Testis (tissue), 3 donors: ENCODE results near the gene DPYSL3. TPM values are rescaled to one million over a fixed set of nuclear protein-coding genes. Genes with fewer than 3 reads are reported as not detected.
"Not testable (repeated sequence)": the region's sequence is repeated elsewhere in the genome, so short reads cannot be mapped to it uniquely, and the experiment has no call there.

Experiments used
- DNase-seq: peaks from one replicate; pipeline ENCODE4 v3.0.0-alpha.2; 2019
- H3K27ac ChIP-seq, 2 donors: fragments of 200-600 bp; sonication (generic); one replicate each; pipeline ENCODE4 v1.5.1; 2019
- H3K27me3 ChIP-seq: fragments of 200-600 bp; sonication (generic); one replicate; pipeline ENCODE4 v1.5.1; 2019
- H3K36me3 ChIP-seq: fragments of 200-600 bp; sonication (generic); one replicate; pipeline ENCODE4 v1.5.1; 2017; ENCODE audit warnings: low read depth; ENCODE audit errors: missing control alignments
- H3K4me1 ChIP-seq: fragments of 200-600 bp; sonication (generic); one replicate; pipeline ENCODE4 v1.5.1; 2019
- H3K4me3 ChIP-seq, 2 donors: fragments of 200-600 bp; sonication (generic); one replicate each; pipeline ENCODE4 v1.5.1; 2017 to 2019
- H3K9me3 ChIP-seq: fragments of 200-600 bp; sonication (generic); one replicate; pipeline ENCODE4 v1.5.1; 2017
- POLR2A ChIP-seq: fragments of 450-650 bp; IDR thresholded peaks from one replicate; pipeline ENCODE4 v1.6.1; 2017; ENCODE audit warnings: antibody characterized with exemption, mild to moderate bottlenecking, moderate library complexity
- WGBS, 2 donors: methylation state at CpG; one replicate each; pipeline ENCODE4 v1.1.5; 2018; 5-methylcytosine and 5-hydroxymethylcytosine counted together
- intact Hi-C: fragments of 100-400 bp; cut with DNase I; formaldehyde crosslinking; loops from one replicate; pipeline ENCODE4 v1.15.1; 2023; ENCODE audit warnings: low total_unique reads
- polyA plus RNA-seq: library from polyadenylated mRNA; stranded (reverse); fragments of 350-450 nt; fragmentation: Illumina TruSeq; extraction: RNeasy Lipid Tissue Mini Kit (QIAGEN cat#74804); gene quantifications from one replicate; pipeline ENCODE4 v1.2.3, GENCODE V29; 2014; ENCODE audit warnings: low read depth, low replicate concordance; ENCODE audit not compliant: insufficient read depth
- total RNA-seq, 2 donors: library from RNA; depleted of rRNA; stranded (reverse); fragments of >200 nt; gene quantifications; one replicate each; pipeline ENCODE4 v1.2.3, GENCODE V29; 2016
- TF ChIP-seq, protein P1 (sequence below), 3 experiments: fragments of 450-650 bp in 2 of 3; fragments of 200-600 bp in 1 of 3; sonication (generic) in 1 of 3; IDR thresholded peaks; one replicate each; pipeline ENCODE4 v1.5.1; 2016 to 2019; ENCODE audit warnings: antibody characterized with exemption in 3 of 3, mild to moderate bottlenecking in 2 of 3, moderate library complexity in 1 of 3

DPYSL3 gene
- total and polyA plus RNA-seq, 3 donors from 2014 or later = 42.5 to 71.6 (median 68.9) TPM

DNA sequence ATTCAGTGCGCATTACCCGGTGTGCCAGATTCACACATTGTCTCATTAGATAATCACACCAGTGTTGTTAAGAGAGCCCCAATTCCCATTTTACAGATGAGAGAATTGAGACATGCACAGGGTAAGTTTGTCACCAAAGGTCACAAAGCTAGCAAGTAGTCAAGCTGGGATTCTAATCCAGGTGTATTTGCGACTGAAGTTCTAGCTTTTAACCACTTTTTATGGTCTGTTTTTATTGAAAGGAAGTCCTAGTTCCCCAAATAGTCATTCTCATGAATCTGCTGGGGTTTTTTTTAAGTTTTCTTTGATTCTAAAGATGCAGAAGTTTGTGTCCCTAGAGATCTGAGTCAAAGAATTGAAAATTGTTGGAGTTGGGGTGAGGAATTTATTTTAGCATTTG is 136.5 kb downstream of the DPYSL3 start:
- Histone ChIP-seq H3K4me1 (no peaks in the 10 kb centered on the region), H3K36me3 (no peaks in the 10 kb centered on the region), H3K9me3 (no peaks in the 10 kb centered on the region), H3K4me3 (no peak overlapping the region), H3K27ac (no peak overlapping the region), H3K27me3 (no peaks in the 10 kb centered on the region)
- intact Hi-C loops = no loop called here
- DNase-seq = no peak
- 89 to 94% methylated on average over 3 of the region's 3 CpGs for WGBS, 2 donors
- TF ChIP-seq, protein P1, sequence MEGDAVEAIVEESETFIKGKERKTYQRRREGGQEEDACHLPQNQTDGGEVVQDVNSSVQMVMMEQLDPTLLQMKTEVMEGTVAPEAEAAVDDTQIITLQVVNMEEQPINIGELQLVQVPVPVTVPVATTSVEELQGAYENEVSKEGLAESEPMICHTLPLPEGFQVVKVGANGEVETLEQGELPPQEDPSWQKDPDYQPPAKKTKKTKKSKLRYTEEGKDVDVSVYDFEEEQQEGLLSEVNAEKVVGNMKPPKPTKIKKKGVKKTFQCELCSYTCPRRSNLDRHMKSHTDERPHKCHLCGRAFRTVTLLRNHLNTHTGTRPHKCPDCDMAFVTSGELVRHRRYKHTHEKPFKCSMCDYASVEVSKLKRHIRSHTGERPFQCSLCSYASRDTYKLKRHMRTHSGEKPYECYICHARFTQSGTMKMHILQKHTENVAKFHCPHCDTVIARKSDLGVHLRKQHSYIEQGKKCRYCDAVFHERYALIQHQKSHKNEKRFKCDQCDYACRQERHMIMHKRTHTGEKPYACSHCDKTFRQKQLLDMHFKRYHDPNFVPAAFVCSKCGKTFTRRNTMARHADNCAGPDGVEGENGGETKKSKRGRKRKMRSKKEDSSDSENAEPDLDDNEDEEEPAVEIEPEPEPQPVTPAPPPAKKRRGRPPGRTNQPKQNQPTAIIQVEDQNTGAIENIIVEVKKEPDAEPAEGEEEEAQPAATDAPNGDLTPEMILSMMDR (IDR thresholded peaks at IDR 0.05) = no peak
- no peak for TF ChIP-seq POLR2A

DNA sequence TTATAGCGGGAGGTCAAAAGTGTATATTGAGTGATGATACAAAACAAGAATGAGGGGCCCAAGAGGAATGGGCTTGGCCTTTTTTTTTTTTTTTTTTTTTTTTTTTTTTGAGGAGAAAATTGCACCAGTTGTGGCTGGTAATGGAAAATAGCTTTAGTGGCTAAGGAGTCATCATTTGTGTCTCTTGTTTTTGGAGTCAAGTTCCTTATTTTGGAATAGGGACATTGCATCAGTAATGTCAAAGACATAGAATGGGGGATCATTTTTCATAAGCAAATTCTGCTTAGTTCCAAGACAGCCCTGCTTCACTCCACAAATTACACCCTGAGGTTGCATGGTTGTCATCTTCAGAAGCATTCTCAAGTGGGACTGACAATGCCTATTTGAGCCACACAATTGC is 137.7 kb downstream of the DPYSL3 start:
- no peaks in the 10 kb centered on the region for H3K9me3 ChIP-seq
- TF ChIP-seq POLR2A = no peak
- TF ChIP-seq, protein P1 (IDR thresholded peaks at IDR 0.05) = no peak
- no peaks in the 10 kb centered on the region for H3K36me3 ChIP-seq
- intact Hi-C loops = no loop called here
- 92 to 100% methylated on average over 1 of the region's 1 CpG for WGBS, 2 donors
- no peak overlapping the region for H3K27ac ChIP-seq
- no peak overlapping the region for H3K4me3 ChIP-seq
- H3K27me3 ChIP-seq = no peaks in the 10 kb centered on the region
- DNase-seq = no peak
- no peaks in the 10 kb centered on the region for H3K4me1 ChIP-seq

DNA sequence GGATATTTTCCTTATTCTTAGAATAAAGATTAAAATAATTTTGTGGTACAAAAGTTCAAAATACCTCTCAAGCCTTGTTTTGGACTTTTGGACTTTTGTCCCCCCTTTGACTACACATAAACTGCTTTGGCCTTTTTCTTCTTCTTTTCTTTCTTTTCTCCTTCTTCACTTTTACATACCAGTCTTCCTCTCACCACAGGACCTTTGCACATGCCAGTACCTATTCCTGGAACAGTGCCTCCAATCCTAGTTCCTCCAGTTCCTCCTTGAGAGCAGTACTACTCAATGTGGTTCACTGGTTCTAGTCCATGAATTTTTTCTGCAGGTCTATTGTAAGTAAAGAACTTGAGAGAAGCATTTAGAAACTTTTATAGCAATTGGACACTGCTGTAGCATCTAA is 138.6 kb downstream of the DPYSL3 start:
- H3K4me3 ChIP-seq = no peak overlapping the region
- no peaks in the 10 kb centered on the region for H3K4me1 ChIP-seq
- H3K27ac ChIP-seq = no peak overlapping the region
- no peak for DNase-seq
- no peak for TF ChIP-seq POLR2A
- TF ChIP-seq, protein P1 (IDR thresholded peaks at IDR 0.05) = no peak
- intact Hi-C loops = no loop called here
- no peaks in the 10 kb centered on the region for H3K36me3 ChIP-seq
- H3K9me3 ChIP-seq = no peaks in the 10 kb centered on the region
- no peaks in the 10 kb centered on the region for H3K27me3 ChIP-seq

DNA sequence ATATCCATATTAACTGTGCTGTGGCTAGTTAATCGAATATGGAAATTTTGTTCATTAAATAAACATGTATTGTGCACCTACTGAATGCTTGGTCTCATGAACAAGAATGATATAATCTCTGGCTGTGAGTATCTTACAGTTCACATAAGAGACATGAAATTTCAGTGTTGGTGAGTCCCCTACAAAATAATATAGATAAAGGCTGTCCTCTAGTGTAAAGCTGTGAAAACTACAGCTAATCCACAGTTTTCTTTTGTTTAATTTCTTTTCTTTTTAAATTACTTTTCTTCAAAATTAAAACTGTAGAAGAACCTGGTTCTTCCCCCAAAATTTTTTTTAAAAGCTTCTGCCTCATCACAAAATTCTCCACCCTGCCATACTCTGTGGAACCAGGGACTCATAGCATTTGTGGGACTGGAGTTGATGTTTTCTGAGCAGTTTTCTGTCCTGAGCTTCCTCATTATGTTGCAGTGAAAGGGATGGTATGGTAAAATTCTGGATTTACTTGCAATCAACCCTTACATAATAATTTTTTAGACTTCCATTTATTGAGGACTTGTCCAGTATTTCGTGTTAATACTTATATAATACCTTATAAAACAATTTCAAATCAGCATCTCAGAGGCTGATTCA is 140.0 kb downstream of the DPYSL3 start:
- intact Hi-C loops = no loop called here
- Histone ChIP-seq H3K27ac (no peak overlapping the region), H3K4me1 (no peaks in the 10 kb centered on the region), H3K9me3 (no peaks in the 10 kb centered on the region), H3K27me3 (no peaks in the 10 kb centered on the region), H3K4me3 (no peak overlapping the region), H3K36me3 (no peaks in the 10 kb centered on the region)
- DNase-seq = no peak
- TF ChIP-seq, protein P1 (IDR thresholded peaks at IDR 0.05) = peak in 2 of 3 experiments; percentile 40 to 56
- TF ChIP-seq POLR2A = no peak
- WGBS, 2 donors = 18 to 43% methylated on average over 2 of the region's 2 CpGs

DNA sequence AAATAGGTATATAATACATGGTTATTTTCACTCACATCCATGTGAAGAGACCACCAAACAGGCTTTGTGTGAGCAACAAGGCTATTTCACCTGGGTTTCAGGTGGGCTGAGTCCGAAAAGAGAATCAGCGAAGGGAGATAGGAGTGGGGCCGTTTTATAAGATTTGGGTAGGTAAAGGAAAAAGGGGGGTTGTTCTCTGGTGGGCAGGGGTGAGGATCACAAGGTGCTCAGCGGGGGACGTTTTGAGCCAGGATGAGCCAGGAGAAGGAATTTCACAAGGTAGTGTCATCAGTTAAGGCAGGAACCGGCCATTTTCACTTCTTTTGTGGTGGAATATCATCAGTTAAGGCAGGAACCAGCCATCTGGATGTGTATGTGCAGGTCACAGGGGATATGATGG is 142.5 kb downstream of the DPYSL3 start:
- H3K9me3 ChIP-seq, H3K27me3 ChIP-seq, H3K27ac ChIP-seq, H3K36me3 ChIP-seq, H3K4me1 ChIP-seq, DNase-seq, H3K4me3 ChIP-seq, intact Hi-C loops: not testable (repeated sequence)
- 88 to 91% methylated on average over 6 of the region's 6 CpGs for WGBS, 2 donors
